Vagina (tissue), 2 donors: ENCODE measurements around the gene KCNIP4.

Experiments used
- POLR2A ChIP-seq, 2 donors: fragments of 450-650 bp; IDR thresholded peaks; one replicate each; pipeline ENCODE4 v1.6.1; 2017; ENCODE audit warnings: antibody characterized with exemption in 2 of 2, mild to moderate bottlenecking in 2 of 2, moderate library complexity in 2 of 2
- POLR2AphosphoS5 ChIP-seq, 2 donors: sonication (generic); formaldehyde crosslinking; IDR thresholded peaks; one replicate each; pipeline ENCODE4 v1.9.0; 2017; ENCODE audit warnings: antibody characterized with exemption in 2 of 2, mild to moderate bottlenecking in 2 of 2, low read depth in 1 of 2; ENCODE audit not compliant: insufficient read depth in 1 of 2
- TF ChIP-seq, protein P1 (sequence below), 3 experiments: fragments of 450-650 bp in 2 of 3; fragments of 200-600 bp in 1 of 3; sonication (generic) in 1 of 3; IDR thresholded peaks; one replicate each; pipeline ENCODE4 v1.5.1; 2017 to 2019; ENCODE audit warnings: antibody characterized with exemption in 3 of 3, mild to moderate bottlenecking in 2 of 3, moderate library complexity in 2 of 3

DNA sequence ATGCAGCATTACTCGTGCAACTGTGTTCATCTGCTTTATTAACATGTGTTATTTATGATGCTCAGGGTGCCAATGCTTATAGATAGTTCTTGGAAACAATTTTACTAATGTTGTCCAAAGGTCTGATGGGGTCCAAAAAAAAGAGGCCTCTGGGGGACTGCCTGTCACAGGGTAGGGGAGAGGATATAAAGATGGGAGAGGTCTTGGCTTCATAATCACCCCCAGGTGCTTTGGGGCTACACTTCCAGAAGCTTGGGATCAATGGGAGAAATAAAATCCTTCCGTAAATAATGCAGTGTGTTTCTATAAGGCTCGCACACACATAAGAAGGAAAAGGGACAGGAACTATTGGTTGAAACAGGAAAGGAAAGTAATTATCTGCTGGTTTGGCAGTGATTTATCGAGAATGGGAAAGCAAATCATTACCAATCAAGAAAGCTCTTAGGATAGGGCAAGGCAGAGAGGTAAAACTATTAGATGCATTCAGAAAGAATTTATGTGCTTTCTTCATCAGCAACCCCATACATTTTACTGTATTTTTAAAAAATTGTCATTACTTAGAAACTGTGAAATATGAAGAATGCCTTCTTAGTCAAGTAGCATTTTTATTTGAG, 677.0 kb downstream of the KCNIP4 start:
- TF ChIP-seq POLR2A (IDR thresholded peaks at IDR 0.05): no peak
- TF ChIP-seq, protein P1, sequence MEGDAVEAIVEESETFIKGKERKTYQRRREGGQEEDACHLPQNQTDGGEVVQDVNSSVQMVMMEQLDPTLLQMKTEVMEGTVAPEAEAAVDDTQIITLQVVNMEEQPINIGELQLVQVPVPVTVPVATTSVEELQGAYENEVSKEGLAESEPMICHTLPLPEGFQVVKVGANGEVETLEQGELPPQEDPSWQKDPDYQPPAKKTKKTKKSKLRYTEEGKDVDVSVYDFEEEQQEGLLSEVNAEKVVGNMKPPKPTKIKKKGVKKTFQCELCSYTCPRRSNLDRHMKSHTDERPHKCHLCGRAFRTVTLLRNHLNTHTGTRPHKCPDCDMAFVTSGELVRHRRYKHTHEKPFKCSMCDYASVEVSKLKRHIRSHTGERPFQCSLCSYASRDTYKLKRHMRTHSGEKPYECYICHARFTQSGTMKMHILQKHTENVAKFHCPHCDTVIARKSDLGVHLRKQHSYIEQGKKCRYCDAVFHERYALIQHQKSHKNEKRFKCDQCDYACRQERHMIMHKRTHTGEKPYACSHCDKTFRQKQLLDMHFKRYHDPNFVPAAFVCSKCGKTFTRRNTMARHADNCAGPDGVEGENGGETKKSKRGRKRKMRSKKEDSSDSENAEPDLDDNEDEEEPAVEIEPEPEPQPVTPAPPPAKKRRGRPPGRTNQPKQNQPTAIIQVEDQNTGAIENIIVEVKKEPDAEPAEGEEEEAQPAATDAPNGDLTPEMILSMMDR (IDR thresholded peaks at IDR 0.05): no peak
- TF ChIP-seq POLR2AphosphoS5 (IDR thresholded peaks at IDR 0.05; ENCODE audit: insufficient read depth in 1 of 2, low read depth in 1 of 2): no peak
